HepG2 (cell line): ENCODE measurements around the gene ASL. TPM values are rescaled to one million over a fixed set of nuclear protein-coding genes. Genes with fewer than 3 reads are reported as not detected.

Source experiments
- EP300 ChIP-seq, 3 experiments: sonication (generic) in 1 of 3; formaldehyde crosslinking in 1 of 3; IDR thresholded peaks; 2 replicates each; pipeline versions ENCODE4 v1.5.1 to v1.6.1; 2011 to 2020; ENCODE audit warnings: low read depth in 2 of 3, low read length in 2 of 3, borderline replicate concordance in 1 of 3, improper control_type of control experiment in 1 of 3, mild to moderate bottlenecking in 1 of 3, missing genetic modification reagents in 1 of 3, moderate library complexity in 1 of 3
- MED8 ChIP-seq: sonication (generic); formaldehyde crosslinking; IDR thresholded peaks from 2 replicates; pipeline ENCODE4 v1.8.1; 2023; ENCODE audit warnings: mild to moderate bottlenecking, missing genetic modification reagents; ENCODE audit not compliant: insufficient replicate concordance
- ONECUT2 ChIP-seq: sonication (generic); formaldehyde crosslinking; IDR thresholded peaks from 2 replicates; pipeline ENCODE4 v1.4.0; 2020; ENCODE audit warnings: missing genetic modification reagents
- RARG ChIP-seq: sonication (generic); formaldehyde crosslinking; IDR thresholded peaks from 2 replicates; pipeline ENCODE4 v1.4.0; 2020; ENCODE audit warnings: low read depth, mild to moderate bottlenecking, missing genetic modification reagents
- RFX1 ChIP-seq: fragments of 450-650 bp; IDR thresholded peaks from 2 replicates; pipeline ENCODE4 v1.6.1; 2017
- SP140L ChIP-seq: sonication (generic); formaldehyde crosslinking; IDR thresholded peaks from 2 replicates; pipeline ENCODE4 v1.4.0; 2020; ENCODE audit warnings: missing genetic modification reagents, borderline replicate concordance
- SRSF4 ChIP-seq: fragments of 200-400 bp; formaldehyde crosslinking; IDR thresholded peaks from one replicate; pipeline ENCODE4 v1.6.1; 2018; ENCODE audit warnings: mild to moderate bottlenecking, low read depth, low read length, moderate library complexity; ENCODE audit not compliant: poor library complexity, severe bottlenecking
- ZFP90 ChIP-seq: sonication (generic); formaldehyde crosslinking; IDR thresholded peaks from 2 replicates; pipeline ENCODE4 v1.8.0; 2022; ENCODE audit warnings: missing genetic modification reagents, mild to moderate bottlenecking, inconsistent platforms, borderline replicate concordance
- ZNF629 ChIP-seq: sonication (generic); formaldehyde crosslinking; conservative IDR thresholded peaks from 2 replicates; pipeline ENCODE4 v1.5.0; 2020; ENCODE audit warnings: missing genetic modification reagents
- ZNF678 ChIP-seq: sonication (generic); formaldehyde crosslinking; IDR thresholded peaks from 2 replicates; pipeline ENCODE4 v1.4.0; 2020; ENCODE audit warnings: mild to moderate bottlenecking, missing genetic modification reagents
- ZNF788 ChIP-seq: sonication (generic); formaldehyde crosslinking; IDR thresholded peaks from 2 replicates; pipeline ENCODE4 v1.5.0; 2020; ENCODE audit warnings: mild to moderate bottlenecking, missing genetic modification reagents, borderline replicate concordance
- polyA plus RNA-seq, 8 experiments: library from polyadenylated mRNA; depleted of rRNA in 3 of 8; stranded (reverse) in 7 of 8; unstranded in 1 of 8; fragments of >200 nt; fragmentation: Illumina TruSeq in 4 of 8; extraction: Trizol in 4 of 8; gene quantifications; 2 replicates each; pipeline versions ENCODE4 v1.2.1 to v1.2.3, GENCODE V29; 2011 to 2016; ENCODE audit warnings: low read depth in 4 of 8, missing spikeins in 1 of 8, mixed read lengths in 1 of 8; ENCODE audit not compliant: insufficient read depth in 1 of 8
- total RNA-seq, 5 experiments: library from RNA; depleted of rRNA; stranded (reverse); fragments of >200 nt; fragmentation: Illumina TruSeq; extraction: Trizol; gene quantifications; 2 replicates each; pipeline ENCODE4 v1.2.3, GENCODE V29; 2016; ENCODE audit warnings: low read depth in 1 of 5
- TF ChIP-seq, protein P1 (sequence below): sonication (generic); formaldehyde crosslinking; IDR thresholded peaks from 2 replicates; pipeline ENCODE4 v1.4.0; 2020; ENCODE audit warnings: missing genetic modification reagents, borderline replicate concordance
- TF ChIP-seq, protein P2 (sequence below): IDR thresholded peaks from 2 replicates; pipeline ENCODE4 v1.6.1; 2012; ENCODE audit warnings: low read depth, low read length, improper control_type of control experiment
- TF ChIP-seq, protein P3 (sequence below): sonication (generic); formaldehyde crosslinking; IDR thresholded peaks from one replicate; pipeline ENCODE4 v1.5.1; 2020; ENCODE audit warnings: mild to moderate bottlenecking, missing genetic modification reagents; ENCODE audit errors: not compliant biosample characterization

ASL gene
- total and polyA plus RNA-seq, 2 of the 13 experiments (the other 11 are each of a cell fraction or from before 2014, with no cell fraction given), result 71.4 to 96.5 TPM

DNA sequence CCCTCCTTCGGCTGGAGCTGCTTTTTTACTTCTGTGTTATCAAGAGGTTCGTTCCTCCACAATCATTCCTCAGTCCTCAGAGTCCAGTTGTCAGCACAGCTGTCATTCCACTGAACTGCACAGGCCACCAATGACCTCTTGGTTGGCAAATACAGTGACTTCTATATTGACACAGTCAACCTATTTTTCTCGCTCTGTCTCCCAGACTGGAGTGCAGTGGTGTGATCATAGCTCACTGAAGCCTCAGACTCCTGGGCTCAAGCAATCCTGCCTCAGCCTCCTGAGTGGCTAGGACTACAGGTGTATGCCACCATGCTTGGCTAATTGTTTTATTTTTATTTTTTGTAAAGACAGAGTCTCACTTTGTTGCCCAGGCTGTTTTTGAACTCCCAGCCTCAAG lies 66.7 kb downstream of the ASL start (continued):
- TF ChIP-seq, protein P1, sequence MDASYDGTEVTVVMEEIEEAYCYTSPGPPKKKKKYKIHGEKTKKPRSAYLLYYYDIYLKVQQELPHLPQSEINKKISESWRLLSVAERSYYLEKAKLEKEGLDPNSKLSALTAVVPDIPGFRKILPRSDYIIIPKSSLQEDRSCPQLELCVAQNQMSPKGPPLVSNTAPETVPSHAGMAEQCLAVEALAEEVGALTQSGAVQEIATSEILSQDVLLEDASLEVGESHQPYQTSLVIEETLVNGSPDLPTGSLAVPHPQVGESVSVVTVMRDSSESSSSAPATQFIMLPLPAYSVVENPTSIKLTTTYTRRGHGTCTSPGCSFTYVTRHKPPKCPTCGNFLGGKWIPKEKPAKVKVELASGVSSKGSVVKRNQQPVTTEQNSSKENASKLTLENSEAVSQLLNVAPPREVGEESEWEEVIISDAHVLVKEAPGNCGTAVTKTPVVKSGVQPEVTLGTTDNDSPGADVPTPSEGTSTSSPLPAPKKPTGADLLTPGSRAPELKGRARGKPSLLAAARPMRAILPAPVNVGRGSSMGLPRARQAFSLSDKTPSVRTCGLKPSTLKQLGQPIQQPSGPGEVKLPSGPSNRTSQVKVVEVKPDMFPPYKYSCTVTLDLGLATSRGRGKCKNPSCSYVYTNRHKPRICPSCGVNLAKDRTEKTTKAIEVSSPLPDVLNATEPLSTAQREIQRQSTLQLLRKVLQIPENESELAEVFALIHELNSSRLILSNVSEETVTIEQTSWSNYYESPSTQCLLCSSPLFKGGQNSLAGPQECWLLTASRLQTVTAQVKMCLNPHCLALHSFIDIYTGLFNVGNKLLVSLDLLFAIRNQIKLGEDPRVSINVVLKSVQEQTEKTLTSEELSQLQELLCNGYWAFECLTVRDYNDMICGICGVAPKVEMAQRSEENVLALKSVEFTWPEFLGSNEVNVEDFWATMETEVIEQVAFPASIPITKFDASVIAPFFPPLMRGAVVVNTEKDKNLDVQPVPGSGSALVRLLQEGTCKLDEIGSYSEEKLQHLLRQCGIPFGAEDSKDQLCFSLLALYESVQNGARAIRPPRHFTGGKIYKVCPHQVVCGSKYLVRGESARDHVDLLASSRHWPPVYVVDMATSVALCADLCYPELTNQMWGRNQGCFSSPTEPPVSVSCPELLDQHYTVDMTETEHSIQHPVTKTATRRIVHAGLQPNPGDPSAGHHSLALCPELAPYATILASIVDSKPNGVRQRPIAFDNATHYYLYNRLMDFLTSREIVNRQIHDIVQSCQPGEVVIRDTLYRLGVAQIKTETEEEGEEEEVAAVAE, result peak; percentile 69; the same call in 1 of the 2 replicates
- TF ChIP-seq ZFP90 (CRISPR knock-in tag) (0 out of 2 replicates have a peak, but pooled peaks have one; percentile 68), RFX1 (no peak), ONECUT2 (CRISPR knock-in tag) (no peak; the same call in 1 of the 2 replicates), ZNF678 (CRISPR knock-in tag) (no peak), EP300 (IDR thresholded peaks at IDR 0.05; ENCODE audit: low read depth in 2 of 2, low read length in 2 of 2) (peak in 1 of 2 experiments; percentile 49; a peak in 2 of 4 replicates), EP300 (CRISPR knock-in tag; IDR thresholded peaks at IDR 0.05; ENCODE audit: borderline replicate concordance) (no peak), RARG (no peak), SP140L (CRISPR knock-in tag) (no peak), ZNF788 (CRISPR knock-in tag) (peak; percentile 49; the same call in 1 of the 2 replicates), SRSF4 (no peak), ZNF629 (CRISPR knock-in tag) (no peak), MED8 (CRISPR knock-in tag) (no peak)
- TF ChIP-seq, protein P2, sequence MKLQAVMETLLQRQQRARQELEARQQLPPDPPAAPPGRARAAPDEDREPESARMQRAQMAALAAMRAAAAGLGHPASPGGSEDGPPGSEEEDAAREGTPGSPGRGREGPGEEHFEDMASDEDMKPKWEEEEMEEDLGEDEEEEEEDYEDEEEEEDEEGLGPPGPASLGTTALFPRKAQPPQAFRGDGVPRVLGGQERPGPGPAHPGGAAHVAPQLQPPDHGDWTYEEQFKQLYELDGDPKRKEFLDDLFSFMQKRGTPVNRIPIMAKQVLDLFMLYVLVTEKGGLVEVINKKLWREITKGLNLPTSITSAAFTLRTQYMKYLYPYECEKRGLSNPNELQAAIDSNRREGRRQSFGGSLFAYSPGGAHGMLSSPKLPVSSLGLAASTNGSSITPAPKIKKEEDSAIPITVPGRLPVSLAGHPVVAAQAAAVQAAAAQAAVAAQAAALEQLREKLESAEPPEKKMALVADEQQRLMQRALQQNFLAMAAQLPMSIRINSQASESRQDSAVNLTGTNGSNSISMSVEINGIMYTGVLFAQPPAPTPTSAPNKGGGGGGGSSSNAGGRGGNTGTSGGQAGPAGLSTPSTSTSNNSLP, result peak; percentile 11; the same call in 1 of the 2 replicates
- TF ChIP-seq, protein P3, sequence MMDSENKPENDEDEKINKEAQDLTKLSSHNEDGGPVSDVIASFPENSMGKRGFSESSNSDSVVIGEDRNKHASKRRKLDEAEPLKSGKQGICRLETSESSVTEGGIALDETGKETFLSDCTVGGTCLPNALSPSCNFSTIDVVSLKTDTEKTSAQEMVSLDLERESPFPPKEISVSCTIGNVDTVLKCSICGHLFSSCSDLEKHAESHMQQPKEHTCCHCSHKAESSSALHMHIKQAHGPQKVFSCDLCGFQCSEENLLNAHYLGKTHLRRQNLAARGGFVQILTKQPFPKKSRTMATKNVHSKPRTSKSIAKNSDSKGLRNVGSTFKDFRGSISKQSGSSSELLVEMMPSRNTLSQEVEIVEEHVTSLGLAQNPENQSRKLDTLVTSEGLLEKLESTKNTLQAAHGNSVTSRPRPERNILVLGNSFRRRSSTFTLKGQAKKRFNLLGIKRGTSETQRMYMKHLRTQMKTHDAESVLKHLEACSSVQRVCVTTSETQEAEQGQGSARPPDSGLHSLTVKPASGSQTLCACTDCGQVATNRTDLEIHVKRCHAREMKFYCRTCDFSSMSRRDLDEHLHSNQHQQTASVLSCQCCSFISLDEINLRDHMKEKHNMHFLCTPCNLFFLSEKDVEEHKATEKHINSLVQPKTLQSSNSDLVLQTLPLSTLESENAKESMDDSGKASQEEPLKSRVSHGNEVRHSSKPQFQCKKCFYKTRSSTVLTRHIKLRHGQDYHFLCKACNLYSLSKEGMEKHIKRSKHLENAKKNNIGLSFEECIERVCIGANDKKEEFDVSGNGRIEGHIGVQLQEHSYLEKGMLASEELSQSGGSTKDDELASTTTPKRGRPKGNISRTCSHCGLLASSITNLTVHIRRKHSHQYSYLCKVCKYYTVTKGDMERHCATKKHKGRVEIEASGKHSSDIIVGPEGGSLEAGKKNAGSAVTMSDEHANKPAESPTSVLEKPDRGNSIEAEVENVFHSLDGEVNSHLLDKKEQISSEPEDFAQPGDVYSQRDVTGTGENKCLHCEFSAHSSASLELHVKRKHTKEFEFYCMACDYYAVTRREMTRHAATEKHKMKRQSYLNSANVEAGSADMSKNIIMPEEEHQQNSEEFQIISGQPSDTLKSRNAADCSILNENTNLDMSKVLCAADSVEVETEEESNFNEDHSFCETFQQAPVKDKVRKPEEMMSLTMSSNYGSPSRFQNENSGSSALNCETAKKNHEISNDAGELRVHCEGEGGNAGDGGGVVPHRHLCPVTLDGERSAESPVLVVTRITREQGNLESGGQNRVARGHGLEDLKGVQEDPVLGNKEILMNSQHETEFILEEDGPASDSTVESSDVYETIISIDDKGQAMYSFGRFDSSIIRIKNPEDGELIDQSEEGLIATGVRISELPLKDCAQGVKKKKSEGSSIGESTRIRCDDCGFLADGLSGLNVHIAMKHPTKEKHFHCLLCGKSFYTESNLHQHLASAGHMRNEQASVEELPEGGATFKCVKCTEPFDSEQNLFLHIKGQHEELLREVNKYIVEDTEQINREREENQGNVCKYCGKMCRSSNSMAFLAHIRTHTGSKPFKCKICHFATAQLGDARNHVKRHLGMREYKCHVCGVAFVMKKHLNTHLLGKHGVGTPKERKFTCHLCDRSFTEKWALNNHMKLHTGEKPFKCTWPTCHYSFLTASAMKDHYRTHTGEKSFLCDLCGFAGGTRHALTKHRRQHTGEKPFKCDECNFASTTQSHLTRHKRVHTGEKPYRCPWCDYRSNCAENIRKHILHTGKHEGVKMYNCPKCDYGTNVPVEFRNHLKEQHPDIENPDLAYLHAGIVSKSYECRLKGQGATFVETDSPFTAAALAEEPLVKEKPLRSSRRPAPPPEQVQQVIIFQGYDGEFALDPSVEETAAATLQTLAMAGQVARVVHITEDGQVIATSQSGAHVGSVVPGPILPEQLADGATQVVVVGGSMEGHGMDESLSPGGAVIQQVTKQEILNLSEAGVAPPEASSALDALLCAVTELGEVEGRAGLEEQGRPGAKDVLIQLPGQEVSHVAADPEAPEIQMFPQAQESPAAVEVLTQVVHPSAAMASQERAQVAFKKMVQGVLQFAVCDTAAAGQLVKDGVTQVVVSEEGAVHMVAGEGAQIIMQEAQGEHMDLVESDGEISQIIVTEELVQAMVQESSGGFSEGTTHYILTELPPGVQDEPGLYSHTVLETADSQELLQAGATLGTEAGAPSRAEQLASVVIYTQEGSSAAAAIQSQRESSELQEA, result no peak
